GM19351 (cell line): Measurements from ENCODE around the gene SLC25A47.
"Not testable (repeated sequence)": the region's sequence is repeated elsewhere in the genome, so short reads cannot be mapped to it uniquely, and the experiment has no call there.

Experiments
- ATAC-seq: cut with Tn5 transposase; IDR thresholded peaks from one replicate; pipeline ENCODE4 v1.9.1; 2021; ENCODE audit warnings: mild to moderate bottlenecking, moderate library complexity; ENCODE audit not compliant: unreplicated experiment

Gene SLC25A47, protein sequence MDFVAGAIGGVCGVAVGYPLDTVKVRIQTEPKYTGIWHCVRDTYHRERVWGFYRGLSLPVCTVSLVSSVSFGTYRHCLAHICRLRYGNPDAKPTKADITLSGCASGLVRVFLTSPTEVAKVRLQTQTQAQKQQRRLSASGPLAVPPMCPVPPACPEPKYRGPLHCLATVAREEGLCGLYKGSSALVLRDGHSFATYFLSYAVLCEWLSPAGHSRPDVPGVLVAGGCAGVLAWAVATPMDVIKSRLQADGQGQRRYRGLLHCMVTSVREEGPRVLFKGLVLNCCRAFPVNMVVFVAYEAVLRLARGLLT

GRCh38 chr14:100323121-100323941, at the start of gene SLC25A47:
TSS of gene SLC25A47 (plus strand) at chr14:100323339. CDS start at chr14:100323415, 76 bp downstream.
- no peak for ATAC-seq

DNA sequence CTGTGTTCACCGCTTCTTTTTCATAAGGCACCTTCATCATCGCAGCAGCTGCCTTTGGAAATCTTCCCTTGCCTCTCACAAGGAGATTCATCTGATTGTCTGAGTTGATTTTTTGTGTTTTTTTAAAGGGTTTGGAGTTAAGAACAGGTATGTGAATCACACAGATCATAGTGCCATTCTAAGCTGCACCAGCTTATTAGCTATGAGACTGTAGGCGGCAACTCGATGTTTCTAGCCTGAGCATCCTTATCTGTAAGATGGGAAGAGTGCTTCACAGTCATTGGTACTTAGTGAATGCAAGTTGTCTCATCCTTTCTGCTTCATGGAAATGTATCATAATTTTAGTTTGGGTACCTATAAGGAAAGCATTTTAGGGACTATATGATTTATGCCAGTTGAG, 48.9 kb upstream of the SLC25A47 start:
- ATAC-seq = no peak

GRCh38 chr14:100275214-100275613, 47.9 kb upstream of the SLC25A47 start:
- ATAC-seq = no peak

DNA sequence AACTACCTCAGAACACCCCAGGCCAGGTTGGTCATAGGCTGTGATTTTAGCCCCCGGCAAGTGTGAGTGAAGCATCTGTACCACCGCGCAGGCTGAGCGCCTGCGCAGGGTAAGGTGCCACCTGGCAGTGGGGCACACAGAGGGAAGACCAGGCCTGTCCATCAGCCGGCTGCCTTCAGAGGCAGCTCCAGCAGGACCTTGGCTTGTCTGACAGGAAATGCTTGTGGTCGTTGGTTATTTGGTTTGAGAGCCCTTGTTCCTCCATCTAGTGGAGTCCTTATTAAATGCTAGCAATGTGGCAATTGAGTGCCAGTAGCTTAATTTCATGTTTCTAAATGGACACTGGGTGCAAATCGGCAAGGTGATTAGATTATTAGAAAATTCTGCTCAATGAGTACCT, 44.4 kb upstream of the SLC25A47 start:
- peak; percentile 61 for ATAC-seq

- no peak for ATAC-seq
Observed at GRCh38 chr14:100279133-100279532, 44.0 kb upstream of the SLC25A47 start.

DNA sequence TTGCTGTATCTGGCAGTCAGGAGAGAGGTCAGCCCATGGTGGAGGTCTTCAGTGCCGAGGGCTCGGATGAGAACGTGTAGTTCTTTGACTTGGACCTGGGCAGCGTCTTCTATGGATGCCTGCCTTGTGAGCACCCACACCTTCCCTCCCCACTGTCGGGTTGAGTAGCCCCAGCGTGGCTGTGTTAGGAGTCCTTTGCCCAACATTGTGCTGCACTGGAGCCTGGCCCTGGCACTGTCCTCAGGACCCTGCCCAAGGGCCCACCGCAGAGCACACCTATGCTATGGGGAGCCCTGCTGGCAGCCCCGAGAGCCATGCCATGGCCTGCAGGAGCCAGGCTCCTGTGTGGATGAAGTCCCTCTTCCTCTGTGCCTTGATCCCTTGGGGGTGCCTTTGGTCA, 43.6 kb upstream of the SLC25A47 start:
- no peak for ATAC-seq

- no peak for ATAC-seq
Observed at GRCh38 chr14:100281286-100282082, 41.7 kb upstream of the SLC25A47 start.

- no peak for ATAC-seq
Observed at GRCh38 chr14:100282083-100282350, 41.1 kb upstream of the SLC25A47 start.

DNA sequence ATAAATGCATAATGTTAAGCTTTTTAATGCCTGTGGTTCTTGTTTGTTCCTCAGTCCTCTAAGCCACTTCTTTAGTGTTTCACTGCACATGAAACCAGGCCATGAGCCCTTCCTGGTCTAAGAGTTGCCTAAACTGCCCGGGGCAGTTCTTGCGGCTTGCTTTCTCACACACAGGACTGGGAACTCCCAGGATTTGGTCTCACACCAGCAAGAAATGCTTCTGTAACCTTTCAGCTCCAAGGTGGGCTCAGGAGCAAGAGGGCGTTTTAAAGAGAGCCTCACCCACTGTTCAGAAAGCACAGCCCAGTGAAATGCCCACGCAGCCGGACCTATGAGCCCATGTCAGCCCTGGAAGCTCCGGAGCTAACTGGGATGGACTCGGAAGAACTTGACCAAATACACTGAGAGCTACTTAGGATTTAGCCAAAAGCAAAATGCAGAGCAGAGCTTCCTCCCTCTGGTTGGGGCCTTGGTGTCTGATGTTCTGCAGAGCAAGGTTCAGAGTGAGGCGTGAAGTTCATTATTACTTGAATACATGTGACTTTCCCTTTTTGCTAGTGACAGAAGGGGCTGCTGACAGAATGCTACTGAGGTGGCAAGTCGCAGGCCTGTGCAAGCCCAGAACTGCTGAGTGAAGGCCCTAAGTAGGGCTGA, 40.2 kb upstream of the SLC25A47 start:
- ATAC-seq = no peak

DNA sequence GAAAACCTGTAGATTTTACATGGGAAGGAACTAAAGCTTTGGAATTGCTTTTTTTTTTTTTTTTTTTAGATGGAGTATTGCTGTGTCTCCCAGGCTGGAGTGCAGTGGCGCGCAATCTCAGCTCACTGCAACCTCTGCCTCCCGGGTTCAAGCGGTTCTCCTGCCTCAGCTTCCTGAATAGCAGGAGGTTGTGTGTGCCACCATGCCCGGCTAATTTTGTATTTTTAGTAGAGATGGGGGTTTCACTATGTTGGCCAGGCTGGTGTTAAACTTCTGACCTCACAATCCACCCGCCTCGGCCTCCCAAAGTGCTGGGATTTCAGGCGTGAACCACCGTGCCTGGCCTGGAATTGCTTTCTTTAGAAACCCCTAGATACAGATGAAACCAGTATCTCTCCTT, 39.7 kb upstream of the SLC25A47 start:
- ATAC-seq = not testable (repeated sequence)

GRCh38 chr14:100283984-100284881, 38.9 kb upstream of the SLC25A47 start:
- ATAC-seq = no peak

DNA sequence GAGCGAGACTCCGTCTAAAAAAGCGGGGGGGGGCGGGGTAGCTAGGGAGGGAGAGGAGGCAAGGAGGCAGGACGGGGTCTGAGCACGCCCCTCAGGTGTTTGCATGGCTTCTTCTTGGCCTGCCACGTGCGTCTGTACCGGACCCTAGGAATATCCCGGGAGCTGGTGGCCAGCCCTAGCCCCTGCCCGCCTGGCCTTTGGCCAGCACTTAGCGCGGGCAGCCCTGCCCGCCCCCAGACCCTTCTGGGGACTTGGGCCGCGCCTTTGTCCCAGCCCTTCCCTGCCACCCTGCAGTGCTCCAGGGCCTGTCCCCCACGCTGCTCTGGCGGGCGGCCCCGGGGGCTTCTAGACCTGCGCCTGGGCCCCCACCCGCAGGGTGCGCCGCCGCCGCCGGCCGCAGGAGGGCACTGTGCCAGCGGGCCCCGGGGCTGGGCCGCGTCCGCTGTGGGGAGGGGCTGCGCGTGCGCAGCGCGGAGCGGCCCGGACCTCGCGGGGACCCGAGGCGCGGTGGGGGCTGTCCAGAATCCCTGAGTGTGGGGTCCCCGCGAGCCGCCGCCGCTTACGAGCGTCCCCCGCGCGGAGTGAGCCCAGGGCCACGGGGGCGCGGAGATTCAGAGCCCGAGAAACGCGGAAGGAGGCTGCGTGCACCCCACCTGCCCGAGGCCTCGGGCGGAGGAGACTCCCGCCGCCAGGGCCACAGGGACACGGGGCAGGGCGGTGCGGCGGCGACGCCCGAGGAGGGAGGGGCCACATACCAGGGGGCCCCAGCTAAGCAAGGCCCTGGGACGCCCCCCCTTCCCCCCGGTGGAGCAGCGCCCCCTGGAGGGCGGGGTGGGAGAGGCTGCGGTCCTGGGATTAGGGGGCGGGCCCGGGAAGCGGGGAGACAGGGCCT, 37.9 kb upstream of the SLC25A47 start:
- peak; percentile 84 for ATAC-seq

GRCh38 chr14:100285913-100286400, 37.2 kb upstream of the SLC25A47 start:
- no peak for ATAC-seq

DNA sequence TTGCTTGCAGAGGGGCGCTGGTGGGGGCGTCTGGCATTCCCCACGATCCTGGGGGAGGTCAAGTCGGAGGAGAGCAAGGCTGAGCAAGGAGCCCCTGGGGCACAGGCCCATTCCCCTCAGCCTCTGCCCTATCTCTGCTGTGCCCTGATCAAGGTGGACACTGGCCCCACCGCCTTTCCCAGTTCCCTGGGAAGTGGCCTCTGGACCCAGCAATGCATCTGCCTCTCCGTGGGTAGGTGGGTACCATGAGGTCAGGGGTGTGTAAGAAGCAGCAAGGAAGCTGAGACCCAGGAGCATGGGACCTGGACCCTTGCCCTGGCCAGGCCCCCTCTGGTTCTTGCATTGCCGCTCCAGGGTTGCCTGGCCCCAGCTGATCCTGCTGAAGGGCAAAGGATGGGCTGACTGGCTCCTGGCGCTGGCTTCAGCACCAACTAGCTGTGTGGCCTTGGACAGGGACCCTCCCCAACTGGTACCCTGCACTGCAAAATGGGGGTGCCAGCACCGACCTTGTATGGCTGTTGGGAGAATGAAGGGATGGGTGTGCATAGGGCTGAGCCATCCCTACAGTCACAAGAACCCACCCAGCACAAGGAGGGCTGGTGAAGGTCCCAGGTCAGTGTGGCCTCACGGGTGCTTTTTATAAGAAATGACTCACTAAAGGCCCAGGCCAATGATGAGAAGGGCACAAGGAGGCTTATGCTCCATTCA, 36.5 kb upstream of the SLC25A47 start:
- no peak for ATAC-seq

GRCh38 chr14:100287202-100287997, 35.7 kb upstream of the SLC25A47 start:
- no peak for ATAC-seq

DNA sequence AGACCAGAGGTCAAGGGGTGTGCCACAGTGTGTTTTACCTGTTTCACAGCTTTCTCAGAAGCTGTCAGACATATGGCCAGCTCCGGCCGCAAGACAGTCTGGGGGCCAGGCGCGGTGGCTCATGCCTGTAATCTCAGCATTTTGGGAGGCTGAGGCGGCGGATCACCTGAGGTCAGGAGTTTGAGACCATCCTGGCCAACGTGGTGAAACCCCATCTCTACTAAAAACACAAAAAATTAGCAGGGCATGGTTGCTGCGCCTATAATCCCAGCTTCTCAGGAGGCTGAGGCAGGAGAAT, 35.2 kb upstream of the SLC25A47 start:
- not testable (repeated sequence) for ATAC-seq

- no peak for ATAC-seq
Observed at GRCh38 chr14:100288382-100289185, 34.6 kb upstream of the SLC25A47 start.
